Keratinocyte (primary cell): ENCODE data around the gene RALGPS2. TPM values are rescaled to one million over a fixed set of nuclear protein-coding genes. Genes with fewer than 3 reads are reported as not detected.

Source experiments
- DNase-seq: peaks from one replicate; pipeline ENCODE4 v3.0.0-alpha.2; 2011; ENCODE audit warnings: low read depth, missing footprints, low spot score
- FAIRE-seq: peaks from 2 replicates; lab custom pipeline; 2011; peaks lifted over from hg19 to GRCh38; lab: Jason Lieb, UNC
- H2AFZ ChIP-seq: 2 replicates; pipeline ENCODE4 v1.6.0; 2012; ENCODE audit warnings: low read length, control low read depth, inconsistent platforms; ENCODE audit not compliant: control insufficient read depth
- H3K27ac ChIP-seq: 2 replicates; pipeline ENCODE4 v1.5.1; 2011; ENCODE audit warnings: low read length; ENCODE audit not compliant: control insufficient read depth, insufficient read depth
- H3K27me3 ChIP-seq: 3 replicates; pipeline ENCODE4 v1.6.0; 2011; ENCODE audit warnings: low read length; ENCODE audit not compliant: control insufficient read depth, insufficient read depth; ENCODE audit errors: extremely low read depth
- H3K36me3 ChIP-seq, 2 experiments: 2 replicates in 1 of 2; 3 replicates in 1 of 2; pipeline ENCODE4 v1.5.1; 2011; ENCODE audit warnings: low read length in 2 of 2, mild to moderate bottlenecking in 1 of 2; ENCODE audit not compliant: control insufficient read depth in 2 of 2, insufficient read depth in 2 of 2; ENCODE audit errors: extremely low read depth in 1 of 2
- H3K4me1 ChIP-seq: 3 replicates; pipeline ENCODE4 v1.5.1; 2011; ENCODE audit warnings: low read length; ENCODE audit not compliant: control insufficient read depth, insufficient read depth; ENCODE audit errors: extremely low read depth
- H3K4me2 ChIP-seq: 3 replicates; pipeline ENCODE4 v1.6.0; 2011; ENCODE audit warnings: low read depth, low read length; ENCODE audit not compliant: control insufficient read depth, insufficient read depth; ENCODE audit errors: extremely low read depth
- H3K4me3 ChIP-seq, 3 experiments: fragments of 200-600 bp in 1 of 3; sonication (generic) in 1 of 3; 2 replicates in 2 of 3; 3 replicates in 1 of 3; pipeline ENCODE4 v1.5.1; 2011 to 2016; ENCODE audit warnings: low read length in 3 of 3, mild to moderate bottlenecking in 3 of 3, control low read depth in 2 of 3, inconsistent platforms in 1 of 3, low read depth in 1 of 3, mixed read lengths in 1 of 3, mixed run types in 1 of 3, moderate library complexity in 1 of 3; ENCODE audit not compliant: control insufficient read depth in 2 of 3, insufficient read depth in 2 of 3; ENCODE audit errors: extremely low read depth in 1 of 3
- H3K79me2 ChIP-seq: 2 replicates; pipeline ENCODE4 v1.6.0; 2012; ENCODE audit warnings: low read length; ENCODE audit not compliant: control insufficient read depth, insufficient read depth
- H3K9ac ChIP-seq: 3 replicates; pipeline ENCODE4 v1.6.0; 2011; ENCODE audit warnings: low read length; ENCODE audit not compliant: control insufficient read depth, insufficient read depth; ENCODE audit errors: extremely low read depth
- H3K9me1 ChIP-seq: 3 replicates; pipeline ENCODE4 v1.6.0; 2011; ENCODE audit warnings: low read length; ENCODE audit not compliant: control insufficient read depth, insufficient read depth; ENCODE audit errors: extremely low read depth
- H3K9me3 ChIP-seq: 2 replicates; pipeline ENCODE4 v1.5.1; 2012; ENCODE audit warnings: low read depth, low read length; ENCODE audit not compliant: control insufficient read depth
- H4K20me1 ChIP-seq: 3 replicates; pipeline ENCODE4 v1.6.0; 2011; ENCODE audit warnings: low read length; ENCODE audit not compliant: control insufficient read depth, insufficient read depth; ENCODE audit errors: extremely low read depth
- CTCF ChIP-seq, 3 experiments: IDR thresholded peaks in 1 of 3; conservative IDR thresholded peaks in 1 of 3; optimal IDR thresholded peaks in 1 of 3; 2 replicates in 2 of 3; 3 replicates in 1 of 3; pipeline versions ENCODE3 to v1.5.1; 2011; ENCODE audit warnings: low read length in 3 of 3, mild to moderate bottlenecking in 3 of 3, moderate library complexity in 2 of 3, control low read depth in 1 of 3, inconsistent platforms in 1 of 3; ENCODE audit not compliant: insufficient read depth in 2 of 3; ENCODE audit errors: extremely low read depth in 1 of 3
- EZH2 ChIP-seq: IDR thresholded peaks from one replicate; pipeline ENCODE4 v1.6.1; 2012; ENCODE audit warnings: inconsistent platforms, mild to moderate bottlenecking, low read length, moderate library complexity
- dilution Hi-C: fragments of 300-500 bp; cut with MboI; formaldehyde crosslinking; loops from one replicate; pipeline ENCODE4 v1.7.0; 2020; ENCODE audit warnings: low sequenced_read_pairs; ENCODE audit not compliant: extremely low pct_ligation_motif_present
- polyA plus RNA-seq, 5 experiments: library from polyadenylated mRNA; depleted of rRNA in 3 of 5; stranded (reverse) in 3 of 5; stranded (forward) in 1 of 5; unstranded in 1 of 5; fragments of >200 nt; gene quantifications; 1 replicate in 1 of 5; 2 replicates in 3 of 5; 3 replicates in 1 of 5; pipeline versions ENCODE4 v1.2.1 to v1.2.3, GENCODE V29; 2011 to 2012; ENCODE audit warnings: missing spikeins in 2 of 5, low read depth in 1 of 5, low replicate concordance in 1 of 5

Gene RALGPS2
- polyA plus RNA-seq, 1 donor (not counting 4 experiments of a cell fraction or from before 2014, with no cell fraction given): 14.8 TPM

- H4K20me1 ChIP-seq: no peaks in the 10 kb centered on the region
- no peak overlapping the region for H3K27ac ChIP-seq
- no peaks in the 10 kb centered on the region for H3K4me1 ChIP-seq
- no peak overlapping the region for H3K4me2 ChIP-seq
- H3K36me3 ChIP-seq: no peaks in the 10 kb centered on the region
- H3K9ac ChIP-seq: no peak overlapping the region
- H3K79me2 ChIP-seq: no peaks in the 10 kb centered on the region
- H3K9me3 ChIP-seq: no peaks in the 10 kb centered on the region
- DNase-seq (no peak), FAIRE-seq (no peak)
- H3K9me1 ChIP-seq: no peaks in the 10 kb centered on the region
- dilution Hi-C loops: no loop called here
- H3K4me3 ChIP-seq: no peak overlapping the region
- no peak overlapping the region for H2AFZ ChIP-seq
- no peaks in the 10 kb centered on the region for H3K27me3 ChIP-seq
- TF ChIP-seq CTCF (optimal IDR thresholded peaks at IDR 0.05 in 1 of 3, IDR thresholded peaks at IDR 0.05 in 1 of 3, conservative IDR thresholded peaks at IDR 0.05 in 1 of 3; ENCODE audit: extremely low read depth in 1 of 3, insufficient read depth in 2 of 3, low read length in 3 of 3) (no peak), EZH2 (no peak)
Observed at GRCh38 chr1:178797590-178797989, 72.5 kb downstream of the RALGPS2 start.

GRCh38 chr1:178798232-178798861 lies 73.3 kb downstream of the RALGPS2 start:
- Histone ChIP-seq H3K27ac (no peak overlapping the region), H3K4me2 (no peak overlapping the region), H3K9ac (no peak overlapping the region), H3K36me3 (no peaks in the 10 kb centered on the region), H3K9me3 (no peaks in the 10 kb centered on the region), H3K27me3 (no peaks in the 10 kb centered on the region), H4K20me1 (no peaks in the 10 kb centered on the region), H3K9me1 (no peaks in the 10 kb centered on the region), H2AFZ (no peak overlapping the region), H3K79me2 (no peaks in the 10 kb centered on the region), H3K4me1 (no peaks in the 10 kb centered on the region), H3K4me3 (no peak overlapping the region)
- no peak for DNase-seq
- TF ChIP-seq CTCF (optimal IDR thresholded peaks at IDR 0.05 in 1 of 3, IDR thresholded peaks at IDR 0.05 in 1 of 3, conservative IDR thresholded peaks at IDR 0.05 in 1 of 3; ENCODE audit: extremely low read depth in 1 of 3, insufficient read depth in 2 of 3, low read length in 3 of 3) (no peak), EZH2 (no peak)
- FAIRE-seq: peak; percentile 41
- dilution Hi-C loops: no loop called here
